SKM-1 (cell line): ENCODE data around the gene INTS3.

Experiments
- DNase-seq: peaks from one replicate; lab custom pipeline; 2025; ENCODE audit not compliant: unreplicated experiment; lab: John Stamatoyannopoulos, UW

INTS3 gene

GRCh38 chr1:153816283-153816889 lies 88.5 kb downstream of the INTS3 start:
- DNase-seq: no peak

GRCh38 chr1:153818876-153819275 lies 91.0 kb downstream of the INTS3 start:
- DNase-seq: no peak
